ENCODE data around the gene ZNRF4. TPM values are rescaled to one million over a fixed set of nuclear protein-coding genes. Genes with fewer than 3 reads are reported as not detected.

The ZNRF4 gene
- total and polyA plus RNA-seq, 10 of the 15 experiments (the other 5 are each of a cell fraction or from before 2014, with no cell fraction given) = not detected

DNA sequence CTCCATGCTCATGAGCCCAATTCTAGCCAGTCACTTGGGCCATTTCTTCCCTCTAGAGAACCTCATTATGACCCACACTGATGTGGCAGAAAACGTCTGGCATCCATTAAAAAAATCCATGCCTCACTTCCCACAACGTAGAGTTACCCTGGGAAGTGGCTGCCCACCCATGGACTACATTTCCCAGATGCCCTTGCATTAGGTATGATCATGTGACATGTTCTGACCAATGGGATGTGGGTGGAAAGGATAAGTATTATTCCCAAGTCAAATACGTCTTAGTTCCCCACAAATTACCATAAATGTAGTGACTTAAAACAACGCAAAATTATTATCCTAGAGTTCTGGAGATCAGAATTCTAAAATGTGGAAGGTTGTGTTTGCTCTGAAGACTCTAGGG, 47.9 kb upstream of the ZNRF4 start (continued):
- TF ChIP-seq, protein P1, sequence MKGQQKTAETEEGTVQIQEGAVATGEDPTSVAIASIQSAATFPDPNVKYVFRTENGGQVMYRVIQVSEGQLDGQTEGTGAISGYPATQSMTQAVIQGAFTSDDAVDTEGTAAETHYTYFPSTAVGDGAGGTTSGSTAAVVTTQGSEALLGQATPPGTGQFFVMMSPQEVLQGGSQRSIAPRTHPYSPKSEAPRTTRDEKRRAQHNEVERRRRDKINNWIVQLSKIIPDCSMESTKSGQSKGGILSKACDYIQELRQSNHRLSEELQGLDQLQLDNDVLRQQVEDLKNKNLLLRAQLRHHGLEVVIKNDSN (IDR thresholded peaks at IDR 0.05; ENCODE audit: borderline replicate concordance, extremely low read length, insufficient read depth, low read depth, low read length) = peak; percentile 23
- TF ChIP-seq, protein P2, sequence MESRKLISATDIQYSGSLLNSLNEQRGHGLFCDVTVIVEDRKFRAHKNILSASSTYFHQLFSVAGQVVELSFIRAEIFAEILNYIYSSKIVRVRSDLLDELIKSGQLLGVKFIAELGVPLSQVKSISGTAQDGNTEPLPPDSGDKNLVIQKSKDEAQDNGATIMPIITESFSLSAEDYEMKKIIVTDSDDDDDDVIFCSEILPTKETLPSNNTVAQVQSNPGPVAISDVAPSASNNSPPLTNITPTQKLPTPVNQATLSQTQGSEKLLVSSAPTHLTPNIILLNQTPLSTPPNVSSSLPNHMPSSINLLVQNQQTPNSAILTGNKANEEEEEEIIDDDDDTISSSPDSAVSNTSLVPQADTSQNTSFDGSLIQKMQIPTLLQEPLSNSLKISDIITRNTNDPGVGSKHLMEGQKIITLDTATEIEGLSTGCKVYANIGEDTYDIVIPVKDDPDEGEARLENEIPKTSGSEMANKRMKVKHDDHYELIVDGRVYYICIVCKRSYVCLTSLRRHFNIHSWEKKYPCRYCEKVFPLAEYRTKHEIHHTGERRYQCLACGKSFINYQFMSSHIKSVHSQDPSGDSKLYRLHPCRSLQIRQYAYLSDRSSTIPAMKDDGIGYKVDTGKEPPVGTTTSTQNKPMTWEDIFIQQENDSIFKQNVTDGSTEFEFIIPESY (IDR thresholded peaks at IDR 0.05) = no peak
- TF ChIP-seq, protein P3, sequence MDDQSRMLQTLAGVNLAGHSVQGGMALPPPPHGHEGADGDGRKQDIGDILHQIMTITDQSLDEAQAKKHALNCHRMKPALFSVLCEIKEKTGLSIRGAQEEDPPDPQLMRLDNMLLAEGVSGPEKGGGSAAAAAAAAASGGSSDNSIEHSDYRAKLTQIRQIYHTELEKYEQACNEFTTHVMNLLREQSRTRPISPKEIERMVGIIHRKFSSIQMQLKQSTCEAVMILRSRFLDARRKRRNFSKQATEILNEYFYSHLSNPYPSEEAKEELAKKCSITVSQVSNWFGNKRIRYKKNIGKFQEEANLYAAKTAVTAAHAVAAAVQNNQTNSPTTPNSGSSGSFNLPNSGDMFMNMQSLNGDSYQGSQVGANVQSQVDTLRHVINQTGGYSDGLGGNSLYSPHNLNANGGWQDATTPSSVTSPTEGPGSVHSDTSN (IDR thresholded peaks at IDR 0.05; ENCODE audit: insufficient replicate concordance, low read depth, low read length) = no peak
- TF ChIP-seq CBFB (IDR thresholded peaks at IDR 0.05; ENCODE audit: low read depth) (no peak), HCFC1 (IDR thresholded peaks at IDR 0.05; ENCODE audit: low read length) (peak; percentile 43), EED (IDR thresholded peaks at IDR 0.05; ENCODE audit: low read depth) (no peak), SREBF2 (IDR thresholded peaks at IDR 0.05; ENCODE audit: low read length) (no peak), NR2C2 (IDR thresholded peaks at IDR 0.05; ENCODE audit: borderline replicate concordance, control insufficient read depth, insufficient read length, low read depth) (no peak), IRF4 (IDR thresholded peaks at IDR 0.05; ENCODE audit: low read depth, low read length) (no peak)
- TF ChIP-seq, protein P4, sequence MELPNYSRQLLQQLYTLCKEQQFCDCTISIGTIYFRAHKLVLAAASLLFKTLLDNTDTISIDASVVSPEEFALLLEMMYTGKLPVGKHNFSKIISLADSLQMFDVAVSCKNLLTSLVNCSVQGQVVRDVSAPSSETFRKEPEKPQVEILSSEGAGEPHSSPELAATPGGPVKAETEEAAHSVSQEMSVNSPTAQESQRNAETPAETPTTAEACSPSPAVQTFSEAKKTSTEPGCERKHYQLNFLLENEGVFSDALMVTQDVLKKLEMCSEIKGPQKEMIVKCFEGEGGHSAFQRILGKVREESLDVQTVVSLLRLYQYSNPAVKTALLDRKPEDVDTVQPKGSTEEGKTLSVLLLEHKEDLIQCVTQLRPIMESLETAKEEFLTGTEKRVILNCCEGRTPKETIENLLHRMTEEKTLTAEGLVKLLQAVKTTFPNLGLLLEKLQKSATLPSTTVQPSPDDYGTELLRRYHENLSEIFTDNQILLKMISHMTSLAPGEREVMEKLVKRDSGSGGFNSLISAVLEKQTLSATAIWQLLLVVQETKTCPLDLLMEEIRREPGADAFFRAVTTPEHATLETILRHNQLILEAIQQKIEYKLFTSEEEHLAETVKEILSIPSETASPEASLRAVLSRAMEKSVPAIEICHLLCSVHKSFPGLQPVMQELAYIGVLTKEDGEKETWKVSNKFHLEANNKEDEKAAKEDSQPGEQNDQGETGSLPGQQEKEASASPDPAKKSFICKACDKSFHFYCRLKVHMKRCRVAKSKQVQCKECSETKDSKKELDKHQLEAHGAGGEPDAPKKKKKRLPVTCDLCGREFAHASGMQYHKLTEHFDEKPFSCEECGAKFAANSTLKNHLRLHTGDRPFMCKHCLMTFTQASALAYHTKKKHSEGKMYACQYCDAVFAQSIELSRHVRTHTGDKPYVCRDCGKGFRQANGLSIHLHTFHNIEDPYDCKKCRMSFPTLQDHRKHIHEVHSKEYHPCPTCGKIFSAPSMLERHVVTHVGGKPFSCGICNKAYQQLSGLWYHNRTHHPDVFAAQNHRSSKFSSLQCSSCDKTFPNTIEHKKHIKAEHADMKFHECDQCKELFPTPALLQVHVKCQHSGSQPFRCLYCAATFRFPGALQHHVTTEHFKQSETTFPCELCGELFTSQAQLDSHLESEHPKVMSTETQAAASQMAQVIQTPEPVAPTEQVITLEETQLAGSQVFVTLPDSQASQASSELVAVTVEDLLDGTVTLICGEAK (IDR thresholded peaks at IDR 0.05; ENCODE audit: borderline replicate concordance) = no peak
- TF ChIP-seq, protein P5, sequence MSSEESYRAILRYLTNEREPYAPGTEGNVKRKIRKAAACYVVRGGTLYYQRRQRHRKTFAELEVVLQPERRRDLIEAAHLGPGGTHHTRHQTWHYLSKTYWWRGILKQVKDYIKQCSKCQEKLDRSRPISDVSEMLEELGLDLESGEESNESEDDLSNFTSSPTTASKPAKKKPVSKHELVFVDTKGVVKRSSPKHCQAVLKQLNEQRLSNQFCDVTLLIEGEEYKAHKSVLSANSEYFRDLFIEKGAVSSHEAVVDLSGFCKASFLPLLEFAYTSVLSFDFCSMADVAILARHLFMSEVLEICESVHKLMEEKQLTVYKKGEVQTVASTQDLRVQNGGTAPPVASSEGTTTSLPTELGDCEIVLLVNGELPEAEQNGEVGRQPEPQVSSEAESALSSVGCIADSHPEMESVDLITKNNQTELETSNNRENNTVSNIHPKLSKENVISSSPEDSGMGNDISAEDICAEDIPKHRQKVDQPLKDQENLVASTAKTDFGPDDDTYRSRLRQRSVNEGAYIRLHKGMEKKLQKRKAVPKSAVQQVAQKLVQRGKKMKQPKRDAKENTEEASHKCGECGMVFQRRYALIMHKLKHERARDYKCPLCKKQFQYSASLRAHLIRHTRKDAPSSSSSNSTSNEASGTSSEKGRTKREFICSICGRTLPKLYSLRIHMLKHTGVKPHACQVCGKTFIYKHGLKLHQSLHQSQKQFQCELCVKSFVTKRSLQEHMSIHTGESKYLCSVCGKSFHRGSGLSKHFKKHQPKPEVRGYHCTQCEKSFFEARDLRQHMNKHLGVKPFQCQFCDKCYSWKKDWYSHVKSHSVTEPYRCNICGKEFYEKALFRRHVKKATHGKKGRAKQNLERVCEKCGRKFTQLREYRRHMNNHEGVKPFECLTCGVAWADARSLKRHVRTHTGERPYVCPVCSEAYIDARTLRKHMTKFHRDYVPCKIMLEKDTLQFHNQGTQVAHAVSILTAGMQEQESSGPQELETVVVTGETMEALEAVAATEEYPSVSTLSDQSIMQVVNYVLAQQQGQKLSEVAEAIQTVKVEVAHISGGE (CRISPR knock-in tag; IDR thresholded peaks at IDR 0.05) = no peak

Data from GM12878 (cell line).